Stimulated activated CD8-positive, alpha-beta memory T cell treated with anti-CD3 and anti-CD28 coated beads, Interleukin-4, amount 100 ng/mL, for 24 hours (primary cell): ENCODE data around the gene DPP10.
"Not testable (repeated sequence)": the region's sequence is repeated elsewhere in the genome, so short reads cannot be mapped to it uniquely, and the experiment has no call there.

Experiments used
- DNase-seq: peaks from one replicate; pipeline ENCODE4 v3.0.0-alpha.2; 2020; ENCODE audit warnings: low read depth

DPP10 gene

GRCh38 chr2:115427436-115427835 is 985.0 kb downstream of the DPP10 start:
- no peak for DNase-seq

- DNase-seq, result not testable (repeated sequence)
Measured at GRCh38 chr2:115440746-115441145, 998.3 kb downstream of the DPP10 start.

GRCh38 chr2:115443539-115444185 is 1001.2 kb downstream of the DPP10 start:
- DNase-seq, result no peak

GRCh38 chr2:115460008-115460407 is 1017.6 kb downstream of the DPP10 start:
- DNase-seq, result no peak

GRCh38 chr2:115480741-115481140 is 1038.3 kb downstream of the DPP10 start:
- no peak for DNase-seq

- DNase-seq, result no peak
Measured at GRCh38 chr2:115481842-115482241, 1039.4 kb downstream of the DPP10 start.

GRCh38 chr2:115483666-115484065 is 1041.2 kb downstream of the DPP10 start:
- no peak for DNase-seq

GRCh38 chr2:115484486-115484885 is 1042.0 kb downstream of the DPP10 start:
- no peak for DNase-seq

GRCh38 chr2:115484983-115485382 is 1042.5 kb downstream of the DPP10 start:
- DNase-seq, result no peak

GRCh38 chr2:115491186-115491793 is 1048.8 kb downstream of the DPP10 start:
- DNase-seq, result no peak

- DNase-seq, result no peak
Measured at GRCh38 chr2:115505331-115505730, 1062.9 kb downstream of the DPP10 start.

- no peak for DNase-seq
Measured at GRCh38 chr2:115520727-115521126, 1078.3 kb downstream of the DPP10 start.

GRCh38 chr2:115524452-115524851 is 1082.0 kb downstream of the DPP10 start:
- DNase-seq, result no peak

- no peak for DNase-seq
Measured at GRCh38 chr2:115529627-115530026, 1087.2 kb downstream of the DPP10 start.

GRCh38 chr2:115533081-115533480 is 1090.6 kb downstream of the DPP10 start:
- no peak for DNase-seq

GRCh38 chr2:115541814-115542213 is 1099.4 kb downstream of the DPP10 start:
- DNase-seq, result no peak

GRCh38 chr2:115542331-115542730 is 1099.9 kb downstream of the DPP10 start:
- no peak for DNase-seq

- no peak for DNase-seq
Measured at GRCh38 chr2:115543024-115543423, 1100.6 kb downstream of the DPP10 start.

- no peak for DNase-seq
Measured at GRCh38 chr2:115543461-115543860, 1101.0 kb downstream of the DPP10 start.

GRCh38 chr2:115549611-115550130 is 1107.2 kb downstream of the DPP10 start:
- no peak for DNase-seq

GRCh38 chr2:115552726-115553125 is 1110.3 kb downstream of the DPP10 start:
- no peak for DNase-seq

GRCh38 chr2:115554153-115554552 is 1111.7 kb downstream of the DPP10 start:
- no peak for DNase-seq

- DNase-seq, result no peak
Measured at GRCh38 chr2:115558725-115559124, 1116.3 kb downstream of the DPP10 start.

- no peak for DNase-seq
Measured at GRCh38 chr2:115560666-115561065, 1118.2 kb downstream of the DPP10 start.
